CD14-positive monocyte (primary cell): Measurements from ENCODE around the gene RAD23A. TPM values are rescaled to one million over a fixed set of nuclear protein-coding genes. Genes with fewer than 3 reads are reported as not detected.

Source experiments
- DNase-seq, 3 donors: peaks; one replicate each; pipeline ENCODE4 v3.0.0-alpha.2; 2011 to 2022
- H2AFZ ChIP-seq: 2 replicates; pipeline ENCODE4 v1.6.0; 2012; ENCODE audit warnings: mild to moderate bottlenecking, low read depth, low read length, inconsistent platforms; ENCODE audit not compliant: insufficient read depth, poor library complexity, severe bottlenecking
- H3K27ac ChIP-seq, 2 donors: 1 replicate in 1 of 2; 2 replicates in 1 of 2; pipeline ENCODE4 v1.5.1; 2012 to 2013; ENCODE audit warnings: low read length in 2 of 2, control low read depth in 1 of 2, inconsistent platforms in 1 of 2, low read depth in 1 of 2, mild to moderate bottlenecking in 1 of 2
- H3K27me3 ChIP-seq, 2 donors: one replicate each; pipeline versions ENCODE4 v1.6.0 to v1.6.1; 2011 to 2013; ENCODE audit warnings: low read length in 2 of 2; ENCODE audit not compliant: control insufficient read depth in 2 of 2, insufficient read depth in 2 of 2
- H3K36me3 ChIP-seq, 2 donors: replicated peaks in 1 of 2; 1 replicate in 1 of 2; 2 replicates in 1 of 2; pipeline versions ENCODE4 v1.5.1 to v1.6.1; 2012 to 2013; ENCODE audit warnings: low read length in 2 of 2, control low read depth in 1 of 2, inconsistent platforms in 1 of 2, mild to moderate bottlenecking in 1 of 2; ENCODE audit not compliant: insufficient read depth in 2 of 2, control insufficient read depth in 1 of 2
- H3K4me1 ChIP-seq, 2 donors: 1 replicate in 1 of 2; 2 replicates in 1 of 2; pipeline versions ENCODE4 v1.5.1 to v1.6.1; 2012 to 2013; ENCODE audit warnings: low read length in 2 of 2, control low read depth in 1 of 2, inconsistent platforms in 1 of 2, mild to moderate bottlenecking in 1 of 2, moderate library complexity in 1 of 2; ENCODE audit not compliant: insufficient read depth in 2 of 2, control insufficient read depth in 1 of 2
- H3K4me2 ChIP-seq: replicated peaks from 2 replicates; pipeline ENCODE3; 2012; ENCODE audit warnings: low read length, moderate library complexity, mild to moderate bottlenecking; ENCODE audit not compliant: poor library complexity, severe bottlenecking; ENCODE audit errors: extremely low read depth
- H3K4me3 ChIP-seq, 3 experiments: fragments of 200-600 bp in 1 of 3; sonication (generic) in 1 of 3; replicated peaks in 1 of 3; 1 replicate in 2 of 3; 2 replicates in 1 of 3; pipeline ENCODE4 v1.5.1; 2011 to 2013; ENCODE audit warnings: low read length in 3 of 3, mild to moderate bottlenecking in 3 of 3, control low read depth in 2 of 3, low read depth in 2 of 3, inconsistent platforms in 1 of 3, moderate library complexity in 1 of 3
- H3K79me2 ChIP-seq: 2 replicates; pipeline ENCODE4 v1.6.0; 2012; ENCODE audit warnings: mild to moderate bottlenecking, control low read depth, inconsistent platforms, low read length, moderate library complexity; ENCODE audit not compliant: insufficient read depth
- H3K9ac ChIP-seq: 2 replicates; pipeline ENCODE4 v1.6.0; 2017; ENCODE audit warnings: low read length, mild to moderate bottlenecking; ENCODE audit not compliant: insufficient read depth, poor library complexity, severe bottlenecking
- H3K9me3 ChIP-seq, 2 donors: replicated peaks in 1 of 2; 1 replicate in 1 of 2; 2 replicates in 1 of 2; pipeline versions ENCODE4 v1.5.1 to v1.6.1; 2012 to 2013; ENCODE audit warnings: low read length in 2 of 2, control low read depth in 1 of 2; ENCODE audit not compliant: control insufficient read depth in 1 of 2, insufficient read depth in 1 of 2
- H4K20me1 ChIP-seq: 2 replicates; pipeline ENCODE4 v1.6.0; 2012; ENCODE audit warnings: mild to moderate bottlenecking, low read length, control low read depth, moderate library complexity; ENCODE audit not compliant: insufficient read depth
- H3K27ac Mint-ChIP-seq, 7 donors: one replicate each; pipeline ENCODE4 v1.8.0; 2020; ENCODE audit warnings: mild to moderate bottlenecking in 7 of 7, mixed read lengths in 7 of 7, moderate library complexity in 6 of 7, inconsistent platforms in 2 of 7
- H3K27me3 Mint-ChIP-seq, 3 donors: one replicate each; pipeline ENCODE4 v1.8.0; 2021 to 2022; ENCODE audit warnings: low read depth in 3 of 3, mild to moderate bottlenecking in 3 of 3, mixed read lengths in 3 of 3, moderate library complexity in 3 of 3, inconsistent platforms in 1 of 3
- H3K36me3 Mint-ChIP-seq, 2 donors: one replicate each; pipeline ENCODE4 v1.8.0; 2020; ENCODE audit warnings: mixed read lengths in 2 of 2, inconsistent platforms in 1 of 2, mild to moderate bottlenecking in 1 of 2
- H3K4me1 Mint-ChIP-seq: one replicate; pipeline ENCODE4 v1.8.0; 2020; ENCODE audit warnings: mild to moderate bottlenecking, mixed read lengths
- H3K4me3 Mint-ChIP-seq, 2 donors: one replicate each; pipeline ENCODE4 v1.8.0; 2020; ENCODE audit warnings: mild to moderate bottlenecking in 2 of 2, mixed read lengths in 2 of 2, moderate library complexity in 1 of 2
- H3K9me3 Mint-ChIP-seq, 7 donors: one replicate each; pipeline ENCODE4 v1.8.0; 2020 to 2022; ENCODE audit warnings: mixed read lengths in 7 of 7, mild to moderate bottlenecking in 6 of 7, moderate library complexity in 6 of 7, inconsistent platforms in 2 of 7
- WGBS: methylation state at CpG from one replicate; pipeline ENCODE4 v1.1.5; 2013; ENCODE audit warnings: missing lambda C conversion rate; ENCODE audit not compliant: insufficient coverage; 5-methylcytosine and 5-hydroxymethylcytosine counted together
- intact Hi-C, 2 donors: fragments of 100-400 bp; cut with micrococcal nuclease; formaldehyde crosslinking; loops; one replicate each; pipeline versions ENCODE4 v1.15.0 to v1.15.1; 2023
- polyA plus RNA-seq, 3 donors: library from polyadenylated mRNA; depleted of rRNA in 1 of 3; unstranded in 2 of 3; stranded (reverse) in 1 of 3; fragments of 300-500 nt in 2 of 3; fragments of >200 nt in 1 of 3; fragmentation: Illumina TruSeq in 2 of 3; gene quantifications; 1 replicate in 2 of 3; 2 replicates in 1 of 3; pipeline ENCODE4 v1.2.3, GENCODE V29; 2012 to 2021
- TF ChIP-seq, protein P1 (sequence below): fragments of 200-600 bp; IDR thresholded peaks from one replicate; pipeline ENCODE4 v1.8.0; 2022; ENCODE audit warnings: antibody characterized with exemption, mild to moderate bottlenecking

RAD23A gene
- polyA plus RNA-seq, 3 donors: 45.5 to 88.0 (median 55.3) TPM

DNA sequence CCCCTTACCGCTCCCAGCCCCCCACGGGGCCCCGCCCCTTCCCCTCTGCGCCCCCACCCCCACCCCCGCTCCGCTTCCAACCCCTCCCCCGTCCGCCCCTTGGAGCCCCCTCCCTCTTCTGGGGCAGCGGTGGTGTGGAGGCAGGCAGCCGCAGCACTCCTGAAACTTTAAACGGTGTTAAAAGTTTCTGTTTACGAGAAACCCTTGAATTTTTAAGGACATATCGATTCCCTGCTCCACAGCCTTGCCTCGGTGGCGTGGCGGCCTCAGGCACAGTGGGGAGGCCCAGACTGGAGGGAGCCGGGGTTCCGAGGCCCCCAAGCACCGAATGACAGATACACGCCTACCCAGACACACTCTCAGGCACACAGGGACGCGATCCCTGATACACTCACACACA, 44.8 kb downstream of the RAD23A start:
- Histone ChIP-seq H3K9me3 (peaks cover 0 to 4% of the 10 kb centered on the region in 2 donors), H3K27me3 (peaks cover 0 to 9% of the 10 kb centered on the region in 2 donors), H2AFZ (no peak overlapping the region), H3K79me2 (no peaks in the 10 kb centered on the region), H3K4me2 (no peak overlapping the region), H3K9ac (no peak overlapping the region), H3K4me1 (peaks cover 5 to 7% of the 10 kb centered on the region in 2 donors), H3K27ac (no peak overlapping the region), H3K36me3 (no peaks in the 10 kb centered on the region), H3K4me3 (no peak overlapping the region), H4K20me1 (no peaks in the 10 kb centered on the region)
- Mint-ChIP-seq H3K9me3 (peaks cover 0 to 3% (median 0%) of the 10 kb centered on the region in 7 donors), H3K4me3 (no peak overlapping the region), H3K27me3 (peaks cover 17 to 23% (median 21%) of the 10 kb centered on the region in 3 donors), H3K4me1 (peaks cover 8% of the 10 kb centered on the region), H3K36me3 (peaks cover 0 to 7% of the 10 kb centered on the region in 2 donors), H3K27ac (no peak overlapping the region)
- 83% methylated on average over 11 of the region's 22 CpGs for WGBS
- TF ChIP-seq, protein P1, sequence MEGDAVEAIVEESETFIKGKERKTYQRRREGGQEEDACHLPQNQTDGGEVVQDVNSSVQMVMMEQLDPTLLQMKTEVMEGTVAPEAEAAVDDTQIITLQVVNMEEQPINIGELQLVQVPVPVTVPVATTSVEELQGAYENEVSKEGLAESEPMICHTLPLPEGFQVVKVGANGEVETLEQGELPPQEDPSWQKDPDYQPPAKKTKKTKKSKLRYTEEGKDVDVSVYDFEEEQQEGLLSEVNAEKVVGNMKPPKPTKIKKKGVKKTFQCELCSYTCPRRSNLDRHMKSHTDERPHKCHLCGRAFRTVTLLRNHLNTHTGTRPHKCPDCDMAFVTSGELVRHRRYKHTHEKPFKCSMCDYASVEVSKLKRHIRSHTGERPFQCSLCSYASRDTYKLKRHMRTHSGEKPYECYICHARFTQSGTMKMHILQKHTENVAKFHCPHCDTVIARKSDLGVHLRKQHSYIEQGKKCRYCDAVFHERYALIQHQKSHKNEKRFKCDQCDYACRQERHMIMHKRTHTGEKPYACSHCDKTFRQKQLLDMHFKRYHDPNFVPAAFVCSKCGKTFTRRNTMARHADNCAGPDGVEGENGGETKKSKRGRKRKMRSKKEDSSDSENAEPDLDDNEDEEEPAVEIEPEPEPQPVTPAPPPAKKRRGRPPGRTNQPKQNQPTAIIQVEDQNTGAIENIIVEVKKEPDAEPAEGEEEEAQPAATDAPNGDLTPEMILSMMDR: no peak
- intact Hi-C loops: no loop called here
- DNase-seq: no peak

DNA sequence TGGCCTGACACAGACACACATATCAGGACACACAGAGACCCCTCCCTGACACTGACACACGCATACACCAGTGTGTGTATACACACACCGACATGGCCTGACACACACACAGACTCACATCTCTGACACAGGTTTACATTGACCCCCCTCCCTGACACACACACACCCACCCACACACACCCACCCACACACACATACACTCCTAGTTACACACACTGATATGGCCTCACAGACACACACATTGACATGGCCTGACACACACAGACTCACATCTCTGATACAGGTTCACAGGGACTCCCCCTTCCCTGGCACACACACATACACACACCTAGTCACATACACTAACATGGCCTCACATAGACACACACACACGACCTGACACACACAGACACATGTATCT, 45.2 kb downstream of the RAD23A start:
- no peak overlapping the region for H3K4me2 ChIP-seq
- H3K9ac ChIP-seq: no peak overlapping the region
- no peak for DNase-seq
- TF ChIP-seq, protein P1: no peak
- peaks cover 0 to 9% of the 10 kb centered on the region in 2 donors for H3K27me3 ChIP-seq
- no peaks in the 10 kb centered on the region for H3K36me3 ChIP-seq
- Mint-ChIP-seq H3K4me3 (no peak overlapping the region), H3K9me3 (peaks cover 0 to 3% (median 0%) of the 10 kb centered on the region in 7 donors), H3K27ac (no peak overlapping the region), H3K36me3 (peaks cover 0 to 7% of the 10 kb centered on the region in 2 donors), H3K27me3 (peaks cover 17 to 25% (median 21%) of the 10 kb centered on the region in 3 donors), H3K4me1 (peaks cover 6% of the 10 kb centered on the region)
- no peaks in the 10 kb centered on the region for H3K79me2 ChIP-seq
- no peak overlapping the region for H2AFZ ChIP-seq
- no peak overlapping the region for H3K27ac ChIP-seq
- intact Hi-C loops: no loop called here
- H3K4me1 ChIP-seq: peaks cover 5 to 7% of the 10 kb centered on the region in 2 donors
- no peak overlapping the region for H3K4me3 ChIP-seq
- peaks cover 0 to 4% of the 10 kb centered on the region in 2 donors for H3K9me3 ChIP-seq
- 91% methylated on average over 3 of the region's 3 CpGs for WGBS
- no peaks in the 10 kb centered on the region for H4K20me1 ChIP-seq
